H1 (cell line): ENCODE results near the gene DTNB. TPM values are rescaled to one million over a fixed set of nuclear protein-coding genes. Genes with fewer than 3 reads are reported as not detected.

ENCODE experiments used
- CTCF ChIA-PET: fragments of 300-600 bp; sonication (Branson Sonifier 250); formaldehyde crosslinking; loops from one replicate; lab custom pipeline; 2021; ENCODE audit not compliant: partially characterized antibody; lab: Charles Lee
- POLR2A ChIA-PET: fragments of 300-600 bp; sonication (Branson Sonifier 250); formaldehyde crosslinking; loops from one replicate; lab custom pipeline; 2021; ENCODE audit warnings: inconsistent platforms; ENCODE audit not compliant: partially characterized antibody; lab: Charles Lee
- DNase-seq, 2 experiments: peaks; one replicate each; pipeline versions ENCODE4 v3.0.0 to v3.0.0-alpha.2; 2010 to 2022; ENCODE audit warnings: low spot score in 2 of 2, low read depth in 1 of 2, mixed read lengths in 1 of 2
- FAIRE-seq: peaks from 2 replicates; lab custom pipeline; 2011; peaks lifted over from hg19 to GRCh38; lab: Jason Lieb, UNC
- H2AFZ ChIP-seq: 2 replicates; pipeline ENCODE4 v1.8.1; 2012; ENCODE audit warnings: low read length, inconsistent platforms
- H2AK5ac ChIP-seq: 2 replicates; pipeline ENCODE4 v1.6.1; 2013; ENCODE audit warnings: low read depth, low read length
- H2BK120ac ChIP-seq: replicated peaks from 2 replicates; pipeline ENCODE3; 2013; ENCODE audit warnings: low read depth, low read length, inconsistent platforms
- H2BK12ac ChIP-seq: 2 replicates; pipeline ENCODE4 v1.6.1; 2013; ENCODE audit warnings: low read depth, low read length
- H2BK15ac ChIP-seq: 2 replicates; pipeline ENCODE4 v1.6.1; 2013; ENCODE audit warnings: low read length
- H2BK20ac ChIP-seq: 2 replicates; pipeline ENCODE4 v1.6.1; 2013; ENCODE audit warnings: low read length
- H2BK5ac ChIP-seq: 2 replicates; pipeline ENCODE4 v1.6.1; 2013; ENCODE audit warnings: low read depth, low read length
- H3K14ac ChIP-seq: 2 replicates; pipeline ENCODE4 v1.6.1; 2013; ENCODE audit warnings: inconsistent platforms; ENCODE audit not compliant: insufficient read length
- H3K18ac ChIP-seq: 2 replicates; pipeline ENCODE4 v1.6.1; 2013; ENCODE audit warnings: low read length; ENCODE audit errors: extremely low read depth
- H3K23ac ChIP-seq: 2 replicates; pipeline ENCODE4 v1.6.1; 2013; ENCODE audit warnings: inconsistent platforms; ENCODE audit not compliant: insufficient read length
- H3K23me2 ChIP-seq: 2 replicates; pipeline ENCODE4 v1.6.1; 2013; ENCODE audit warnings: low read depth, low read length
- H3K27ac ChIP-seq: 2 replicates; pipeline ENCODE4 v1.6.1; 2011; ENCODE audit warnings: low read depth, low read length, inconsistent platforms
- H3K27me3 ChIP-seq, 4 experiments: replicated peaks in 1 of 4; 1 replicate in 1 of 4; 2 replicates in 3 of 4; pipeline versions ENCODE4 v1.6.1 to v1.8.1; 2011 to 2013; ENCODE audit warnings: low read length in 3 of 4, mild to moderate bottlenecking in 3 of 4, inconsistent platforms in 2 of 4, mixed read lengths in 2 of 4, moderate library complexity in 1 of 4; ENCODE audit not compliant: control insufficient read depth in 3 of 4, insufficient read depth in 3 of 4; ENCODE audit errors: extremely low read depth in 1 of 4
- H3K36me3 ChIP-seq, 4 experiments: 2 replicates each; pipeline versions ENCODE4 v1.6.1 to v1.8.1; 2011 to 2013; ENCODE audit warnings: mild to moderate bottlenecking in 4 of 4, low read length in 3 of 4, moderate library complexity in 2 of 4, control low read depth in 1 of 4, inconsistent platforms in 1 of 4; ENCODE audit not compliant: insufficient read depth in 4 of 4, control insufficient read depth in 2 of 4
- H3K4ac ChIP-seq: replicated peaks from 2 replicates; pipeline ENCODE3; 2013; ENCODE audit warnings: low read length, low read depth, mixed read lengths, inconsistent platforms; ENCODE audit not compliant: insufficient read length
- H3K4me1 ChIP-seq, 4 experiments: replicated peaks in 1 of 4; 1 replicate in 1 of 4; 2 replicates in 3 of 4; pipeline versions ENCODE4 v1.6.1 to v1.8.1; 2011 to 2013; ENCODE audit warnings: low read length in 3 of 4, inconsistent platforms in 2 of 4, mixed read lengths in 1 of 4; ENCODE audit not compliant: insufficient read depth in 4 of 4, control insufficient read depth in 3 of 4
- H3K4me2 ChIP-seq, 2 experiments: 2 replicates each; pipeline versions ENCODE4 v1.6.1 to v1.8.1; 2011 to 2013; ENCODE audit warnings: low read depth in 2 of 2, low read length in 2 of 2, control low read depth in 1 of 2, inconsistent platforms in 1 of 2, mild to moderate bottlenecking in 1 of 2; ENCODE audit not compliant: insufficient read depth in 1 of 2
- H3K4me3 ChIP-seq, 4 experiments: fragments of 200-600, 300-600 bp in 1 of 4; sonication (generic), shearing (Covaris generic), sonication (Bioruptor Twin) in 1 of 4; 2 replicates each; pipeline versions ENCODE4 v1.5.1 to v1.8.1; 2011 to 2016; ENCODE audit warnings: low read length in 4 of 4, low read depth in 3 of 4, control low read depth in 2 of 4, inconsistent platforms in 2 of 4, mild to moderate bottlenecking in 2 of 4, mixed read lengths in 1 of 4, moderate library complexity in 1 of 4; ENCODE audit not compliant: insufficient read depth in 2 of 4; ENCODE audit errors: extremely low read depth in 1 of 4
- H3K56ac ChIP-seq: replicated peaks from 2 replicates; pipeline ENCODE3; 2013; ENCODE audit warnings: low read depth, mild to moderate bottlenecking, mixed read lengths, low read length, inconsistent platforms; ENCODE audit not compliant: insufficient read length
- H3K79me1 ChIP-seq: 2 replicates; pipeline ENCODE4 v1.6.1; 2013; ENCODE audit warnings: low read depth, low read length, control low read depth
- H3K79me2 ChIP-seq, 2 experiments: 2 replicates each; pipeline versions ENCODE4 v1.6.1 to v1.8.1; 2012 to 2013; ENCODE audit warnings: low read length in 2 of 2, mild to moderate bottlenecking in 2 of 2, inconsistent platforms in 1 of 2; ENCODE audit not compliant: insufficient read depth in 2 of 2, control insufficient read depth in 1 of 2
- H3K9ac ChIP-seq, 4 experiments: replicated peaks in 1 of 4; 1 replicate in 1 of 4; 2 replicates in 3 of 4; pipeline versions ENCODE4 v1.6.1 to v1.8.1; 2011 to 2013; ENCODE audit warnings: low read depth in 3 of 4, low read length in 3 of 4, control low read depth in 2 of 4, mild to moderate bottlenecking in 2 of 4, moderate library complexity in 2 of 4, inconsistent platforms in 1 of 4; ENCODE audit errors: extremely low read depth in 1 of 4
- H3K9me3 ChIP-seq, 2 experiments: 2 replicates each; pipeline versions ENCODE4 v1.6.1 to v1.8.1; 2012 to 2013; ENCODE audit warnings: mild to moderate bottlenecking in 2 of 2, moderate library complexity in 2 of 2, control low read depth in 1 of 2, inconsistent platforms in 1 of 2, low read depth in 1 of 2, low read length in 1 of 2, mixed read lengths in 1 of 2; ENCODE audit not compliant: insufficient read depth in 2 of 2
- H4K20me1 ChIP-seq, 2 experiments: replicated peaks in 1 of 2; 2 replicates each; pipeline versions ENCODE3 to v1.8.1; 2011 to 2013; ENCODE audit warnings: inconsistent platforms in 2 of 2, low read length in 2 of 2, mild to moderate bottlenecking in 1 of 2; ENCODE audit not compliant: insufficient read depth in 2 of 2, control insufficient read depth in 1 of 2
- H4K5ac ChIP-seq: 2 replicates; pipeline ENCODE4 v1.6.1; 2013; ENCODE audit warnings: low read length, low read depth, mixed read lengths, inconsistent platforms; ENCODE audit not compliant: insufficient read length
- H4K8ac ChIP-seq: 2 replicates; pipeline ENCODE4 v1.8.0; 2013; ENCODE audit warnings: mild to moderate bottlenecking, moderate library complexity, low read length, inconsistent platforms; ENCODE audit not compliant: insufficient read depth; ENCODE audit errors: extremely low read depth
- H4K91ac ChIP-seq: replicated peaks from 2 replicates; pipeline ENCODE3; 2013; ENCODE audit warnings: low read length, mixed read lengths, inconsistent platforms; ENCODE audit not compliant: insufficient read length
- BACH1 ChIP-seq: IDR thresholded peaks from 2 replicates; pipeline ENCODE4 v1.6.1; 2012; ENCODE audit warnings: low read length, improper control_type of control experiment
- KDM4A ChIP-seq: IDR thresholded peaks from one replicate; pipeline ENCODE4 v1.7.1; 2012; ENCODE audit warnings: low read depth, mild to moderate bottlenecking, moderate library complexity, low read length, inconsistent platforms; ENCODE audit not compliant: severe bottlenecking
- WGBS, 2 experiments: shearing (Covaris generic) in 1 of 2; methylation state at CpG; one replicate each; pipeline versions ENCODE4 v1.1.6 to v1.1.7; 2013 to 2015; ENCODE audit warnings: low lambda C conversion rate in 2 of 2, mixed read lengths in 2 of 2, inconsistent platforms in 1 of 2, low coverage in 1 of 2, missing lambda C conversion rate in 1 of 2; ENCODE audit not compliant: insufficient replicate concordance in 2 of 2, insufficient coverage in 1 of 2, insufficient read length in 1 of 2; ENCODE audit errors: extremely low coverage in 1 of 2, missing lambda C conversion rate in 1 of 2; 5-methylcytosine and 5-hydroxymethylcytosine counted together
- polyA plus RNA-seq, 7 experiments: library from polyadenylated mRNA; depleted of rRNA in 3 of 7; stranded (reverse) in 5 of 7; unstranded in 2 of 7; fragments of >200 nt in 5 of 7; fragments of 200-250 nt in 2 of 7; gene quantifications; 1 replicate in 5 of 7; 2 replicates in 1 of 7; 4 replicates in 1 of 7; pipeline versions ENCODE4 v1.2.1 to v1.2.3, GENCODE V29; 2011 to 2013; ENCODE audit warnings: missing spikeins in 2 of 7, mixed read lengths in 2 of 7
- total RNA-seq: library from RNA; stranded (reverse); fragmentation: NEBNext Ultra II Directional; extraction: Animal tissue kit (Norgen Biotek cat#: 25700); gene quantifications from 2 replicates; pipeline ENCODE4 v1.2.1, GENCODE V29; 2021

The DTNB gene
- total and polyA plus RNA-seq, 2 of the 8 experiments (the other 6 are each of a cell fraction or from before 2014, with no cell fraction given), result 39.6 to 49.5 TPM

GRCh38 chr2:25374411-25374810 lies 299.0 kb downstream of the DTNB start:
- Histone ChIP-seq H4K20me1 (no peaks in the 10 kb centered on the region), H2BK5ac (no peak overlapping the region), H4K91ac (no peak overlapping the region)
- POLR2A ChIA-PET, result interaction anchor here (1.9 kb wide), 1 partner anchor 12 kb away, joined by 6 read pairs; no protein-coding TSS in a partner anchor
- TF ChIP-seq BACH1 (no peak), KDM4A (no peak)
- TF ChIP-seq, all 59 proteins: peak for 0
- no peak overlapping the region for H4K8ac ChIP-seq
- no peaks in the 10 kb centered on the region for H3K36me3 ChIP-seq
- no peak overlapping the region for H3K4me2 ChIP-seq
- H3K27me3 ChIP-seq, result peaks cover 0 to 8% (median under 1%) of the 10 kb centered on the region in 4 experiments; a peak in 5 of 7 replicates
- H3K56ac ChIP-seq, result no peak overlapping the region
- no peak overlapping the region for H3K9ac ChIP-seq
- H3K27ac ChIP-seq, result no peak overlapping the region
- no peak overlapping the region for H3K23ac ChIP-seq
- H4K5ac ChIP-seq, result no peak overlapping the region
- no peak overlapping the region for H3K4me3 ChIP-seq
- H2BK20ac ChIP-seq, result no peak overlapping the region
- FAIRE-seq (no peak), DNase-seq (no peak)
- no peak overlapping the region for H2BK15ac ChIP-seq
- no peak overlapping the region for H2AK5ac ChIP-seq
- H2BK12ac ChIP-seq, result no peak overlapping the region
- no peak overlapping the region for H2BK120ac ChIP-seq
- no peaks in the 10 kb centered on the region for H3K23me2 ChIP-seq
- no peaks in the 10 kb centered on the region for H3K79me1 ChIP-seq
- no peak overlapping the region for H2AFZ ChIP-seq
- CTCF ChIA-PET, result interaction anchor here (0.7 to 8.6 kb wide), 7 partner anchors 9 to 97 kb away, joined by 3 to 108 read pairs (median 9); partner anchors contain the start of gene DNMT3A
- no peaks in the 10 kb centered on the region for H3K79me2 ChIP-seq
- H3K14ac ChIP-seq, result no peak overlapping the region
- H3K4ac ChIP-seq, result no peak overlapping the region
- peaks cover 0 to 15% (median 13%) of the 10 kb centered on the region in 4 experiments; a peak in 5 of 7 replicates for H3K4me1 ChIP-seq
- 94% methylated on average over 4 of the region's 4 CpGs; no CpG with 5 or more reads in 1 of the 2 experiments for WGBS, 2 experiments
- no peaks in the 10 kb centered on the region for H3K9me3 ChIP-seq
- H3K18ac ChIP-seq, result no peak overlapping the region
